ENCODE data around the gene PPP1R7.

Gene PPP1R7

GRCh38 chr2:241224851-241225438 is 74.7 kb downstream of the PPP1R7 start:
- POLR2A ChIA-PET: interaction anchor here (1.1 kb wide), 1 partner anchor 25 kb away, joined by 3 read pairs; no protein-coding TSS in a partner anchor
- Histone ChIP-seq H3K36me3 (ENCODE audit: control insufficient read depth in 2 of 2, insufficient read depth in 1 of 2, low read length in 2 of 2) (peaks cover 0 to 48% of the 10 kb centered on the region in 2 experiments; a peak in 2 of 3 replicates), H3K4me1 (ENCODE audit: control insufficient read depth, insufficient read depth, low read length) (no peaks in the 10 kb centered on the region), H3K4me3 (ENCODE audit: low read depth, low read length) (no peak overlapping the region), H3K9me3 (ENCODE audit: control insufficient read depth, insufficient read depth, low read depth, low read length) (no peaks in the 10 kb centered on the region), H3K27ac (ENCODE audit: extremely low read depth, low read depth, low read length) (no peak overlapping the region)
- CTCF ChIA-PET: interaction anchor here (0.5 kb wide), 1 partner anchor 434 kb away, joined by 3 read pairs; no protein-coding TSS in a partner anchor
- no peak for TF ChIP-seq ZNF404 (tag by site-specific recombination; IDR thresholded peaks at IDR 0.05)
- TF ChIP-seq EGR2 (tag by site-specific recombination; IDR thresholded peaks at IDR 0.05; ENCODE audit: low read depth): no peak
- TF ChIP-seq ZNF362 (tag by site-specific recombination; IDR thresholded peaks at IDR 0.05): no peak
- TF ChIP-seq ZNF777 (tag by site-specific recombination; IDR thresholded peaks at IDR 0.05; ENCODE audit: borderline replicate concordance): no peak
- TF ChIP-seq, protein P1, sequence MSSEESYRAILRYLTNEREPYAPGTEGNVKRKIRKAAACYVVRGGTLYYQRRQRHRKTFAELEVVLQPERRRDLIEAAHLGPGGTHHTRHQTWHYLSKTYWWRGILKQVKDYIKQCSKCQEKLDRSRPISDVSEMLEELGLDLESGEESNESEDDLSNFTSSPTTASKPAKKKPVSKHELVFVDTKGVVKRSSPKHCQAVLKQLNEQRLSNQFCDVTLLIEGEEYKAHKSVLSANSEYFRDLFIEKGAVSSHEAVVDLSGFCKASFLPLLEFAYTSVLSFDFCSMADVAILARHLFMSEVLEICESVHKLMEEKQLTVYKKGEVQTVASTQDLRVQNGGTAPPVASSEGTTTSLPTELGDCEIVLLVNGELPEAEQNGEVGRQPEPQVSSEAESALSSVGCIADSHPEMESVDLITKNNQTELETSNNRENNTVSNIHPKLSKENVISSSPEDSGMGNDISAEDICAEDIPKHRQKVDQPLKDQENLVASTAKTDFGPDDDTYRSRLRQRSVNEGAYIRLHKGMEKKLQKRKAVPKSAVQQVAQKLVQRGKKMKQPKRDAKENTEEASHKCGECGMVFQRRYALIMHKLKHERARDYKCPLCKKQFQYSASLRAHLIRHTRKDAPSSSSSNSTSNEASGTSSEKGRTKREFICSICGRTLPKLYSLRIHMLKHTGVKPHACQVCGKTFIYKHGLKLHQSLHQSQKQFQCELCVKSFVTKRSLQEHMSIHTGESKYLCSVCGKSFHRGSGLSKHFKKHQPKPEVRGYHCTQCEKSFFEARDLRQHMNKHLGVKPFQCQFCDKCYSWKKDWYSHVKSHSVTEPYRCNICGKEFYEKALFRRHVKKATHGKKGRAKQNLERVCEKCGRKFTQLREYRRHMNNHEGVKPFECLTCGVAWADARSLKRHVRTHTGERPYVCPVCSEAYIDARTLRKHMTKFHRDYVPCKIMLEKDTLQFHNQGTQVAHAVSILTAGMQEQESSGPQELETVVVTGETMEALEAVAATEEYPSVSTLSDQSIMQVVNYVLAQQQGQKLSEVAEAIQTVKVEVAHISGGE (tag by site-specific recombination; conservative IDR thresholded peaks at IDR 0.05; ENCODE audit: low read depth): no peak
- no peak for TF ChIP-seq ZNF670 (tag by site-specific recombination; IDR thresholded peaks at IDR 0.05; ENCODE audit: low read depth)
- TF ChIP-seq ZNF571 (tag by site-specific recombination; IDR thresholded peaks at IDR 0.05): no peak
- TF ChIP-seq, protein P2, sequence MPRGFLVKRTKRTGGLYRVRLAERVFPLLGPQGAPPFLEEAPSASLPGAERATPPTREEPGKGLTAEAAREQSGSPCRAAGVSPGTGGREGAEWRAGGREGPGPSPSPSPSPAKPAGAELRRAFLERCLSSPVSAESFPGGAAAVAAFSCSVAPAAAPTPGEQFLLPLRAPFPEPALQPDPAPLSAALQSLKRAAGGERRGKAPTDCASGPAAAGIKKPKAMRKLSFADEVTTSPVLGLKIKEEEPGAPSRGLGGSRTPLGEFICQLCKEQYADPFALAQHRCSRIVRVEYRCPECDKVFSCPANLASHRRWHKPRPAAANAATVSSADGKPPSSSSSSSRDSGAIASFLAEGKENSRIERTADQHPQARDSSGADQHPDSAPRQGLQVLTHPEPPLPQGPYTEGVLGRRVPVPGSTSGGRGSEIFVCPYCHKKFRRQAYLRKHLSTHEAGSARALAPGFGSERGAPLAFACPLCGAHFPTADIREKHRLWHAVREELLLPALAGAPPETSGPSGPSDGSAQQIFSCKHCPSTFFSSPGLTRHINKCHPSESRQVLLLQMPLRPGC (tag by site-specific recombination; IDR thresholded peaks at IDR 0.05): no peak
- no peak for TF ChIP-seq ZNF26 (tag by site-specific recombination; IDR thresholded peaks at IDR 0.05)
- TF ChIP-seq ZBTB1 (tag by site-specific recombination; IDR thresholded peaks at IDR 0.05): no peak

DNA sequence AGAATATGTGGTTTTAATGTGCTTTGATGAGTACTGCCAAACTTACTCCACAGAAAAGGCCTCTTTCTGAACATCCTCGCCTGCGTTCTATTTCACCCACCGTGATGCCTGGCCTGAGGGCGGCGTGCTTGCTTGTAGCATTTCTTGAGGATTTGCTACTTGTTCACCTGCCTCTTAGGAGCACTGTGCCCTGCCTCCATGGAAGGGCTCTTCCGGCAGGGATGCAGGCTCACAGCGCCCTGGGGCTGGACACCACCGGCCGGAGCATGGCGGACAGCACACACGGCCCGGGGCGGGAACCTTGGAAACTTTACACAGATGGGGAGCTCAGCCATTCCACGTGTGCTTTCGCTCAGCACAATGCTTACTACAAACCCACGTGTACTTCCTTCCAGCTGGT is 75.3 kb downstream of the PPP1R7 start:
- no peak overlapping the region for H3K27ac ChIP-seq (ENCODE audit: extremely low read depth, low read depth, low read length)
- POLR2A ChIA-PET: interaction anchor here (1.1 kb wide), 1 partner anchor 25 kb away, joined by 3 read pairs; no protein-coding TSS in a partner anchor
- H3K36me3 ChIP-seq (ENCODE audit: control insufficient read depth in 2 of 2, insufficient read depth in 1 of 2, low read length in 2 of 2): peaks cover 3 to 54% of the 10 kb centered on the region in 2 experiments; a peak in 2 of 3 replicates
- CTCF ChIA-PET: interaction anchor here (0.5 kb wide), 1 partner anchor 434 kb away, joined by 3 read pairs; no protein-coding TSS in a partner anchor
- no peak overlapping the region for H3K4me3 ChIP-seq (ENCODE audit: low read depth, low read length)
- H3K9me3 ChIP-seq (ENCODE audit: control insufficient read depth, insufficient read depth, low read depth, low read length): no peaks in the 10 kb centered on the region
- no peaks in the 10 kb centered on the region for H3K4me1 ChIP-seq (ENCODE audit: control insufficient read depth, insufficient read depth, low read length)
- TF ChIP-seq ZNF280C (tag by site-specific recombination; IDR thresholded peaks at IDR 0.05) (no peak), PRDM10 (tag by site-specific recombination; IDR thresholded peaks at IDR 0.05) (no peak), ZBTB8A (tag by site-specific recombination; IDR thresholded peaks at IDR 0.05) (no peak), ZNF433 (tag by site-specific recombination; IDR thresholded peaks at IDR 0.05; ENCODE audit: low read depth) (no peak), ZNF292 (tag by site-specific recombination; IDR thresholded peaks at IDR 0.05; ENCODE audit: borderline replicate concordance, low read depth) (no peak), ZNF404 (tag by site-specific recombination; IDR thresholded peaks at IDR 0.05) (no peak), ZNF324 (tag by site-specific recombination; IDR thresholded peaks at IDR 0.05) (no peak)
- TF ChIP-seq, protein P3, sequence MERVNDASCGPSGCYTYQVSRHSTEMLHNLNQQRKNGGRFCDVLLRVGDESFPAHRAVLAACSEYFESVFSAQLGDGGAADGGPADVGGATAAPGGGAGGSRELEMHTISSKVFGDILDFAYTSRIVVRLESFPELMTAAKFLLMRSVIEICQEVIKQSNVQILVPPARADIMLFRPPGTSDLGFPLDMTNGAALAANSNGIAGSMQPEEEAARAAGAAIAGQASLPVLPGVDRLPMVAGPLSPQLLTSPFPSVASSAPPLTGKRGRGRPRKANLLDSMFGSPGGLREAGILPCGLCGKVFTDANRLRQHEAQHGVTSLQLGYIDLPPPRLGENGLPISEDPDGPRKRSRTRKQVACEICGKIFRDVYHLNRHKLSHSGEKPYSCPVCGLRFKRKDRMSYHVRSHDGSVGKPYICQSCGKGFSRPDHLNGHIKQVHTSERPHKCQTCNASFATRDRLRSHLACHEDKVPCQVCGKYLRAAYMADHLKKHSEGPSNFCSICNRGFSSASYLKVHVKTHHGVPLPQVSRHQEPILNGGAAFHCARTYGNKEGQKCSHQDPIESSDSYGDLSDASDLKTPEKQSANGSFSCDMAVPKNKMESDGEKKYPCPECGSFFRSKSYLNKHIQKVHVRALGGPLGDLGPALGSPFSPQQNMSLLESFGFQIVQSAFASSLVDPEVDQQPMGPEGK (tag by site-specific recombination; IDR thresholded peaks at IDR 0.05): no peak
